ENCODE results near the gene PPIP5K1.

DNA sequence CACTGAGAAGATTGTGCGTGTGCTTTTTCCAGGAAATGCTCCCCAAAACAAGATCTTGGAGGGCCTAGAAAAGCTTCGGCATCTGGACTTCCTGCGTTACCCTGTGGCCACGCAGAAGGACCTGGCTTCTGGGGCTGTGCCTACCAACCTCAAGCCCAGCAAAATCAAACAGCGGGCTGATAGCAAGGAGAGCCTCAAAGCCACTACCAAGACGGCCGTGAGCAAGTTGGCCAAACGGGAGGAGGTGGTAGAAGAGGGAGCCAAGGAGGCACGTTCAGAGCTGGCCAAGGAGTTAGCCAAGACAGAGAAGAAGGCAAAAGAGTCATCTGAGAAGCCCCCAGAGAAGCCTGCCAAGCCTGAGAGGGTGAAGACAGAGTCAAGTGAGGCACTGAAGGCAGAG is 67.8 kb downstream of the PPIP5K1 start:
- TF ChIP-seq, protein P1, sequence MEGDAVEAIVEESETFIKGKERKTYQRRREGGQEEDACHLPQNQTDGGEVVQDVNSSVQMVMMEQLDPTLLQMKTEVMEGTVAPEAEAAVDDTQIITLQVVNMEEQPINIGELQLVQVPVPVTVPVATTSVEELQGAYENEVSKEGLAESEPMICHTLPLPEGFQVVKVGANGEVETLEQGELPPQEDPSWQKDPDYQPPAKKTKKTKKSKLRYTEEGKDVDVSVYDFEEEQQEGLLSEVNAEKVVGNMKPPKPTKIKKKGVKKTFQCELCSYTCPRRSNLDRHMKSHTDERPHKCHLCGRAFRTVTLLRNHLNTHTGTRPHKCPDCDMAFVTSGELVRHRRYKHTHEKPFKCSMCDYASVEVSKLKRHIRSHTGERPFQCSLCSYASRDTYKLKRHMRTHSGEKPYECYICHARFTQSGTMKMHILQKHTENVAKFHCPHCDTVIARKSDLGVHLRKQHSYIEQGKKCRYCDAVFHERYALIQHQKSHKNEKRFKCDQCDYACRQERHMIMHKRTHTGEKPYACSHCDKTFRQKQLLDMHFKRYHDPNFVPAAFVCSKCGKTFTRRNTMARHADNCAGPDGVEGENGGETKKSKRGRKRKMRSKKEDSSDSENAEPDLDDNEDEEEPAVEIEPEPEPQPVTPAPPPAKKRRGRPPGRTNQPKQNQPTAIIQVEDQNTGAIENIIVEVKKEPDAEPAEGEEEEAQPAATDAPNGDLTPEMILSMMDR (IDR thresholded peaks at IDR 0.05): no peak
- no peak for TF ChIP-seq POLR2AphosphoS5 (IDR thresholded peaks at IDR 0.05)
- TF ChIP-seq EP300 (IDR thresholded peaks at IDR 0.05): no peak
